SU-DHL-6 (cell line): ENCODE results near the gene PARVB.

Experiments
- H2AFZ ChIP-seq: fragments of 200-600 bp; sonication (generic); 2 replicates; pipeline ENCODE4 v1.6.1; 2014; ENCODE audit warnings: low read depth, mild to moderate bottlenecking, moderate library complexity, mixed read lengths, antibody characterized with exemption, low read length; ENCODE audit not compliant: severe bottlenecking
- H3F3A ChIP-seq: fragments of 200-600 bp; shearing (Covaris generic); 2 replicates; pipeline ENCODE4 v1.6.0; 2016; ENCODE audit warnings: antibody characterized with exemption, mild to moderate bottlenecking; ENCODE audit not compliant: insufficient read depth
- H3K27ac ChIP-seq: fragments of 200-600 bp; sonication (generic); 2 replicates; pipeline ENCODE4 v1.5.1; 2016; ENCODE audit warnings: low read depth, mild to moderate bottlenecking, low read length, moderate library complexity, mixed read lengths
- H3K27me3 ChIP-seq: fragments of 200-600 bp; sonication (generic), shearing (Covaris generic); 2 replicates; pipeline ENCODE4 v1.6.0; 2014; ENCODE audit warnings: mild to moderate bottlenecking, low read length
- H3K36me3 ChIP-seq: fragments of 200-600 bp; sonication (generic); 2 replicates; pipeline ENCODE4 v1.6.1; 2014; ENCODE audit warnings: mild to moderate bottlenecking, low read length, mixed read lengths
- H3K4me2 ChIP-seq: fragments of 300-600, 200-600 bp; shearing (Covaris generic), sonication (generic); 2 replicates; pipeline ENCODE4 v1.6.0; 2014; ENCODE audit warnings: low read length, low read depth, mild to moderate bottlenecking; ENCODE audit not compliant: poor library complexity, severe bottlenecking
- H3K4me3 ChIP-seq: fragments of 200-600 bp; sonication (generic); 2 replicates; pipeline ENCODE4 v1.5.1; 2014; ENCODE audit warnings: antibody characterized with exemption, low read length, mild to moderate bottlenecking, mixed read lengths; ENCODE audit not compliant: insufficient read depth, poor library complexity, severe bottlenecking
- H3K79me2 ChIP-seq: fragments of 200-600 bp; sonication (generic); 2 replicates; pipeline ENCODE4 v1.6.1; 2014; ENCODE audit warnings: mild to moderate bottlenecking, low read length, moderate library complexity; ENCODE audit not compliant: insufficient read depth
- H3K9ac ChIP-seq: fragments of 200-600 bp; sonication (generic); 2 replicates; pipeline ENCODE4 v1.7.0; 2014; ENCODE audit warnings: mild to moderate bottlenecking, low read length
- H3K9me2 ChIP-seq: fragments of 200-600 bp; sonication (generic); replicated peaks from 2 replicates; pipeline ENCODE4 v1.6.1; 2014; ENCODE audit warnings: low read length; ENCODE audit not compliant: insufficient read depth
- H3K9me3 ChIP-seq: fragments of 200-600 bp; sonication (generic); 2 replicates; pipeline ENCODE4 v1.6.1; 2014; ENCODE audit warnings: low read length, mixed read lengths; ENCODE audit not compliant: insufficient read depth
- H4K20me1 ChIP-seq: fragments of 200-600 bp; sonication (generic); 2 replicates; pipeline ENCODE4 v1.6.1; 2014; ENCODE audit warnings: low read depth, mild to moderate bottlenecking, antibody characterized with exemption, low read length, moderate library complexity, mixed read lengths
- EZH2phosphoT487 ChIP-seq: fragments of 200-600 bp; sonication (generic), shearing (Covaris generic); conservative IDR thresholded peaks from 2 replicates; pipeline ENCODE4 v1.6.1; 2018; ENCODE audit warnings: mild to moderate bottlenecking, antibody characterized with exemption, low read length, moderate library complexity, mixed read lengths
- TF ChIP-seq, protein P1 (sequence below): fragments of 200-600 bp; sonication (generic); IDR thresholded peaks from one replicate; pipeline ENCODE4 v1.5.1; 2017; ENCODE audit warnings: antibody characterized with exemption, mild to moderate bottlenecking, low read length, moderate library complexity; ENCODE audit not compliant: insufficient read depth, poor library complexity, severe bottlenecking

The PARVB gene

DNA sequence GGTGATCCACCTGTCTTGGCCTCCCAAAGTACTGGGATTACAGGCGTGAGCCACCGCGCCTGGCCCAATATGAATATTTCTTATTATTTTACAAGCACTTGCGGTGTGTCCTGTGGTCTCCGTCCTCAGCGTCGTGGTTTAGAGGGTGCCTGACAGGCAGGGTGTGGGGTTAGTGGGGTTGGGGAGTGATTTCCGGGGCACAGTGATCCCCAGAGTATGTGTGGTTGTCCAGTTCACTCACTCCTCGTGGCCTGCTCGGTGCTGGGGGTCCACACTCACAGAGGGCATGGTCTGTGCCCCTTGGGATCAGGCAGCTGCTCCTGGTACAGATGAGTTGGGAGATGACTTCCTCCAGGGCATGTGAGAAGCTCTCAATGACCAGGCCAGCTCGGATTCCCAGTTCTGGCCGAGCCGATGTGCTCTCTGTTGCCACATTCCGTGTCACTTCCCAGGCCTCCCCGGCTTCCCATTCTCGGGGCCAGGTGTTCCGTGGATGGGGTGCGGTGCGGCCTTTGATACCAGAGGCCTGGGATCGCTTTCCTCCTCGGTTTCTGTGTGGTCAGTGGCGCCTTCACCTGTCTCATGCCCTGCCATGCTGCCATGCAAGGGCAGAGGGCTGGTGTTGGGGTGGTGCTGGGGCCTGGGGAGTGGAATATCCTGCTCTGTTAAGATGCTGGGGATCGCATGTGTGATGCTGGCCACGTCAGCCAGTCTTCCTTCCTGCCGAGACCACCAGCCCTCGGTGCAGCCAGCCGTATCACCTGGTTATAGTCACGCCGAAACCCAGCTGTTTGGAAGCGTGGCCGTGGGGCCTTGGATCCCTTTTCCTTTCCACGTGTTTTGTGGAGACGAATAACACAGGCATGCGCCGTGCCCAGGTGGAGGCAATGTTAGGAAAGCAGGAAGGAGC lies 39.6 kb downstream of the PARVB start:
- no peaks in the 10 kb centered on the region for H3K27me3 ChIP-seq
- no peak overlapping the region for H3K4me2 ChIP-seq
- no peaks in the 10 kb centered on the region for H4K20me1 ChIP-seq
- no peaks in the 10 kb centered on the region for H3K9me3 ChIP-seq
- no peaks in the 10 kb centered on the region for H3K79me2 ChIP-seq
- H3F3A ChIP-seq = no peaks in the 10 kb centered on the region
- H3K36me3 ChIP-seq = no peaks in the 10 kb centered on the region
- H3K4me3 ChIP-seq = no peak overlapping the region
- H3K9ac ChIP-seq = no peak overlapping the region
- no peak overlapping the region for H2AFZ ChIP-seq
- H3K27ac ChIP-seq = no peak overlapping the region
- no peak for TF ChIP-seq EZH2phosphoT487
- TF ChIP-seq, protein P1, sequence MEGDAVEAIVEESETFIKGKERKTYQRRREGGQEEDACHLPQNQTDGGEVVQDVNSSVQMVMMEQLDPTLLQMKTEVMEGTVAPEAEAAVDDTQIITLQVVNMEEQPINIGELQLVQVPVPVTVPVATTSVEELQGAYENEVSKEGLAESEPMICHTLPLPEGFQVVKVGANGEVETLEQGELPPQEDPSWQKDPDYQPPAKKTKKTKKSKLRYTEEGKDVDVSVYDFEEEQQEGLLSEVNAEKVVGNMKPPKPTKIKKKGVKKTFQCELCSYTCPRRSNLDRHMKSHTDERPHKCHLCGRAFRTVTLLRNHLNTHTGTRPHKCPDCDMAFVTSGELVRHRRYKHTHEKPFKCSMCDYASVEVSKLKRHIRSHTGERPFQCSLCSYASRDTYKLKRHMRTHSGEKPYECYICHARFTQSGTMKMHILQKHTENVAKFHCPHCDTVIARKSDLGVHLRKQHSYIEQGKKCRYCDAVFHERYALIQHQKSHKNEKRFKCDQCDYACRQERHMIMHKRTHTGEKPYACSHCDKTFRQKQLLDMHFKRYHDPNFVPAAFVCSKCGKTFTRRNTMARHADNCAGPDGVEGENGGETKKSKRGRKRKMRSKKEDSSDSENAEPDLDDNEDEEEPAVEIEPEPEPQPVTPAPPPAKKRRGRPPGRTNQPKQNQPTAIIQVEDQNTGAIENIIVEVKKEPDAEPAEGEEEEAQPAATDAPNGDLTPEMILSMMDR = no peak
- no peaks in the 10 kb centered on the region for H3K9me2 ChIP-seq

- Histone ChIP-seq H3K9me3 (no peaks in the 10 kb centered on the region), H3K27me3 (no peaks in the 10 kb centered on the region), H3K9me2 (no peaks in the 10 kb centered on the region), H3K9ac (no peak overlapping the region), H3K36me3 (no peaks in the 10 kb centered on the region), H3F3A (no peaks in the 10 kb centered on the region), H4K20me1 (no peaks in the 10 kb centered on the region), H2AFZ (no peak overlapping the region), H3K4me2 (no peak overlapping the region), H3K79me2 (no peaks in the 10 kb centered on the region), H3K4me3 (no peak overlapping the region), H3K27ac (no peak overlapping the region)
- TF ChIP-seq, protein P1 = no peak
- TF ChIP-seq EZH2phosphoT487 = no peak
Observed at GRCh38 chr22:44067033-44067432, 42.9 kb downstream of the PARVB start.

DNA sequence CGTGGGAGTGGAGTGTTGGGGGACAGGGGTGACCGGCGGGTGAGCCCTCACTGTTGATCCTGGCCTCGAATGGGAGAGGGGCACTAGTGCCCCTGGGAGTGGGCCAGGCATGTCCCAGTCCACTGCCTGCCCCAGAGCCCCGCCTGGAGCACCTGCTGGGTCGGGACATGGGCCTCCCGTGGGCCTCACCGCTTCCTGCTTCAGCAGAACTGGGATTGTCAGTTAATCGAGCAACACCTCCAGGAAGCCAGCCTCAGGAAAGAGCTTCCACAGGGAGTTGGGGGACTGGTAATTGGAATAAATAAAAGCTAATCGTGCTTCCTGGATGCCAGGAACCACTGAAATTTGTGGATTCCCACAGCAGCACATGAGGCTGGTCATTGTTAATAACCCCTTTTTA lies 43.8 kb downstream of the PARVB start:
- Histone ChIP-seq H3K9ac (no peak overlapping the region), H4K20me1 (no peaks in the 10 kb centered on the region), H2AFZ (no peak overlapping the region), H3K36me3 (no peaks in the 10 kb centered on the region), H3K9me3 (no peaks in the 10 kb centered on the region), H3K9me2 (no peaks in the 10 kb centered on the region), H3K27ac (no peak overlapping the region), H3F3A (no peaks in the 10 kb centered on the region), H3K27me3 (no peaks in the 10 kb centered on the region), H3K4me2 (no peak overlapping the region), H3K79me2 (no peaks in the 10 kb centered on the region), H3K4me3 (no peak overlapping the region)
- TF ChIP-seq EZH2phosphoT487 = no peak
- TF ChIP-seq, protein P1 = no peak
